Right lobe of liver (tissue), 6 donors: ENCODE results near the gene INTS7. TPM values are rescaled to one million over a fixed set of nuclear protein-coding genes. Genes with fewer than 3 reads are reported as not detected.

Experiments used
- ATAC-seq, 4 donors: fragments of 200-7000 bp; cut with Tn5 transposase; one replicate each; pipeline ENCODE4 v1.9.1; 2020; ENCODE audit warnings: mild to moderate bottlenecking in 4 of 4, moderate library complexity in 4 of 4
- DNase-seq, 3 donors: peaks; one replicate each; pipeline ENCODE4 v3.0.0-alpha.2; 2020
- H3K27ac ChIP-seq, 3 donors: fragments of 200-600 bp; one replicate each; pipeline ENCODE4 v1.8.0; 2022
- H3K27me3 ChIP-seq, 2 donors: fragments of 200-600 bp; one replicate each; pipeline ENCODE4 v1.8.0; 2022
- H3K36me3 ChIP-seq, 4 donors: fragments of 200-600 bp; sonication (generic) in 1 of 4; one replicate each; pipeline versions ENCODE4 v1.5.1 to v1.8.0; 2017 to 2022; ENCODE audit warnings: control low read depth in 1 of 4
- H3K4me1 ChIP-seq, 4 donors: fragments of 200-600 bp; sonication (generic) in 1 of 4; one replicate each; pipeline versions ENCODE4 v1.5.1 to v1.8.0; 2017 to 2022; ENCODE audit warnings: control low read depth in 1 of 4
- H3K4me3 ChIP-seq, 3 donors: fragments of 200-600 bp; one replicate each; pipeline ENCODE4 v1.8.0; 2022
- H3K9me3 ChIP-seq, 4 donors: fragments of 200-600 bp; sonication (generic) in 1 of 4; one replicate each; pipeline versions ENCODE4 v1.5.1 to v1.8.0; 2017 to 2022; ENCODE audit warnings: control low read depth in 1 of 4
- POLR2A ChIP-seq: fragments of 450-650 bp; IDR thresholded peaks from one replicate; pipeline ENCODE4 v1.6.1; 2017; ENCODE audit warnings: antibody characterized with exemption, mild to moderate bottlenecking
- WGBS: methylation state at CpG from one replicate; pipeline ENCODE4 v1.1.6; 2018; ENCODE audit warnings: low coverage, low lambda C conversion rate; ENCODE audit not compliant: insufficient coverage; ENCODE audit errors: missing lambda C conversion rate; 5-methylcytosine and 5-hydroxymethylcytosine counted together
- intact Hi-C, 2 donors: fragments of 100-400 bp; cut with DNase I; formaldehyde crosslinking; loops; one replicate each; pipeline versions ENCODE4 v1.11.2 to v1.14.1; 2022
- long read RNA-seq: library from polyadenylated mRNA; unstranded; transcript quantifications from one replicate; pipeline ENCODE4 v2.0.0, GENCODE V29; 2019
- total RNA-seq, 6 experiments: library from RNA; depleted of rRNA in 2 of 6; stranded (reverse); fragments of >200 nt in 2 of 6; fragmentation: NEBNext Ultra II Directional in 3 of 6; extraction: Animal tissue kit (Norgen Biotek cat#: 25700) in 3 of 6; gene quantifications; one replicate each; pipeline versions ENCODE4 v1.1.0 to v1.2.4, GENCODE V29; 2016 to 2023
- TF ChIP-seq, protein P1 (sequence below), 4 donors: fragments of 200-600 bp in 3 of 4; fragments of 450-650 bp in 1 of 4; IDR thresholded peaks; one replicate each; pipeline versions ENCODE4 v1.5.1 to v1.8.0; 2016 to 2022; ENCODE audit warnings: antibody characterized with exemption in 4 of 4, mild to moderate bottlenecking in 2 of 4
- donor health status: DM: no; HTN: yes; CAD: no.
- donor health status: DM: no; HTN: no; CAD: no.
- donor health status: DM: no; HTN: no; CAD: no.
- donor health status: DM: no; HTN: yes; CAD: no.
- donor health status: DM: no; HTN: yes; CAD: no.

INTS7 gene, protein sequence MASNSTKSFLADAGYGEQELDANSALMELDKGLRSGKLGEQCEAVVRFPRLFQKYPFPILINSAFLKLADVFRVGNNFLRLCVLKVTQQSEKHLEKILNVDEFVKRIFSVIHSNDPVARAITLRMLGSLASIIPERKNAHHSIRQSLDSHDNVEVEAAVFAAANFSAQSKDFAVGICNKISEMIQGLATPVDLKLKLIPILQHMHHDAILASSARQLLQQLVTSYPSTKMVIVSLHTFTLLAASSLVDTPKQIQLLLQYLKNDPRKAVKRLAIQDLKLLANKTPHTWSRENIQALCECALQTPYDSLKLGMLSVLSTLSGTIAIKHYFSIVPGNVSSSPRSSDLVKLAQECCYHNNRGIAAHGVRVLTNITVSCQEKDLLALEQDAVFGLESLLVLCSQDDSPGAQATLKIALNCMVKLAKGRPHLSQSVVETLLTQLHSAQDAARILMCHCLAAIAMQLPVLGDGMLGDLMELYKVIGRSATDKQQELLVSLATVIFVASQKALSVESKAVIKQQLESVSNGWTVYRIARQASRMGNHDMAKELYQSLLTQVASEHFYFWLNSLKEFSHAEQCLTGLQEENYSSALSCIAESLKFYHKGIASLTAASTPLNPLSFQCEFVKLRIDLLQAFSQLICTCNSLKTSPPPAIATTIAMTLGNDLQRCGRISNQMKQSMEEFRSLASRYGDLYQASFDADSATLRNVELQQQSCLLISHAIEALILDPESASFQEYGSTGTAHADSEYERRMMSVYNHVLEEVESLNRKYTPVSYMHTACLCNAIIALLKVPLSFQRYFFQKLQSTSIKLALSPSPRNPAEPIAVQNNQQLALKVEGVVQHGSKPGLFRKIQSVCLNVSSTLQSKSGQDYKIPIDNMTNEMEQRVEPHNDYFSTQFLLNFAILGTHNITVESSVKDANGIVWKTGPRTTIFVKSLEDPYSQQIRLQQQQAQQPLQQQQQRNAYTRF
- 10 to 100 TPM in 2 of 6 experiments, 1 to 10 TPM in 4; 5.9 to 14.2 (median 9.6) TPM for total RNA-seq
- long read RNA-seq, full-length matches to known transcripts, result 2 of 2 reads
- long read RNA-seq, partial matches to known transcripts, result 0 of 2 reads
- long read RNA-seq, other reads (novel, unspliced or antisense), result 0 of 2 reads

DNA sequence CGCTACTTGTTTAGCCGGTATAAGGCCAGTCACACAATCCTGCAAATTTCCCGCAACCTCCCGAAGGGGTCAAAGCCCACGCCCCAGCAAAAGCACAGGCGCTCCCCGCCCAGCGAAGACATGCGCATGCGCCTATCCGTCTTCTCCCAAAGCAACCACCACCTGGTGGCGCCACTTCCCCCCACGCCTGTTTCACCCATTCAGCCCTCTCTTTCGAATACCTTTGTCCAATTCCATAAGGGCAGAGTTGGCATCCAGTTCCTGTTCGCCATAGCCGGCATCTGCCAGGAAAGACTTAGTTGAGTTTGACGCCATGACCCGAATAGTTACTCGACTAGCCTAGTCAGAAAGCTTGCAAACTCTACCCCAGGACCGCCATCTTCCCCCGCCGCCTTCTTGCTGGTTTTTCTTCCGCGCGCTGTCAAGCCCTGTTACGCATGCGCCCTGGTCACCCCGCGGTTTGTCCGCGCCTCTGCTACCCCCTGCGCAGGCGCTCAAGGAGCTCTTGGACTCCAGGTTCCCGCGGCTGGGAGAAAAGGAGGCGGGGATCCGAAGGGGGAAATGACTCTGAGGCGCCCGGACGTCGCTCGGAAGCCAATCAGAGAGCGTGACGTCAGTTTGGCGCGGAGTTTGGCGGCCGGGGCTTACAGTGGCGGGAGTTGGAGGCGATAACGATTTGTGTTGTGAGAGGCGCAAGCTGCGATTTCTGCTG is at the start of gene INTS7, which contains the start of gene DTL:
Gene INTS7, minus strand, starts transcription at position 435 of the 712 bp plus-strand sequence. Its CDS starts 120 bp downstream, at position 315.
Gene DTL, plus strand, starts transcription at position 626 of the 712 bp plus-strand sequence. CDS start 143 bp downstream, outside the sequence.
- peaks cover 0 to 23% (median 3%) of the 10 kb centered on the region in 4 donors for H3K4me1 ChIP-seq
- peak; percentile 99 for DNase-seq
- no peaks in the 10 kb centered on the region for H3K36me3 ChIP-seq
- TF ChIP-seq, protein P1, sequence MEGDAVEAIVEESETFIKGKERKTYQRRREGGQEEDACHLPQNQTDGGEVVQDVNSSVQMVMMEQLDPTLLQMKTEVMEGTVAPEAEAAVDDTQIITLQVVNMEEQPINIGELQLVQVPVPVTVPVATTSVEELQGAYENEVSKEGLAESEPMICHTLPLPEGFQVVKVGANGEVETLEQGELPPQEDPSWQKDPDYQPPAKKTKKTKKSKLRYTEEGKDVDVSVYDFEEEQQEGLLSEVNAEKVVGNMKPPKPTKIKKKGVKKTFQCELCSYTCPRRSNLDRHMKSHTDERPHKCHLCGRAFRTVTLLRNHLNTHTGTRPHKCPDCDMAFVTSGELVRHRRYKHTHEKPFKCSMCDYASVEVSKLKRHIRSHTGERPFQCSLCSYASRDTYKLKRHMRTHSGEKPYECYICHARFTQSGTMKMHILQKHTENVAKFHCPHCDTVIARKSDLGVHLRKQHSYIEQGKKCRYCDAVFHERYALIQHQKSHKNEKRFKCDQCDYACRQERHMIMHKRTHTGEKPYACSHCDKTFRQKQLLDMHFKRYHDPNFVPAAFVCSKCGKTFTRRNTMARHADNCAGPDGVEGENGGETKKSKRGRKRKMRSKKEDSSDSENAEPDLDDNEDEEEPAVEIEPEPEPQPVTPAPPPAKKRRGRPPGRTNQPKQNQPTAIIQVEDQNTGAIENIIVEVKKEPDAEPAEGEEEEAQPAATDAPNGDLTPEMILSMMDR (IDR thresholded peaks at IDR 0.05), result peak; percentile 89 to 97 (median 96)
- peak; percentile 80 for TF ChIP-seq POLR2A
- H3K9me3 ChIP-seq, result no peaks in the 10 kb centered on the region
- no peaks in the 10 kb centered on the region for H3K27me3 ChIP-seq
- peak within 1 kb of the TSS; percentile 54 to 60 (median 60) for H3K4me3 ChIP-seq
- intact Hi-C loops, result loop anchor here in 1 of 2 donors (10.0 kb wide), 1 partner anchor 350 kb away; no protein-coding TSS in a partner anchor
- peak within 1 kb of the TSS; percentile 77 to 78 (median 78) for H3K27ac ChIP-seq
- ATAC-seq, result peak; percentile 87 to 97 (median 92)
- under 1% methylated on average over 30 of the region's 53 CpGs for WGBS

DNA sequence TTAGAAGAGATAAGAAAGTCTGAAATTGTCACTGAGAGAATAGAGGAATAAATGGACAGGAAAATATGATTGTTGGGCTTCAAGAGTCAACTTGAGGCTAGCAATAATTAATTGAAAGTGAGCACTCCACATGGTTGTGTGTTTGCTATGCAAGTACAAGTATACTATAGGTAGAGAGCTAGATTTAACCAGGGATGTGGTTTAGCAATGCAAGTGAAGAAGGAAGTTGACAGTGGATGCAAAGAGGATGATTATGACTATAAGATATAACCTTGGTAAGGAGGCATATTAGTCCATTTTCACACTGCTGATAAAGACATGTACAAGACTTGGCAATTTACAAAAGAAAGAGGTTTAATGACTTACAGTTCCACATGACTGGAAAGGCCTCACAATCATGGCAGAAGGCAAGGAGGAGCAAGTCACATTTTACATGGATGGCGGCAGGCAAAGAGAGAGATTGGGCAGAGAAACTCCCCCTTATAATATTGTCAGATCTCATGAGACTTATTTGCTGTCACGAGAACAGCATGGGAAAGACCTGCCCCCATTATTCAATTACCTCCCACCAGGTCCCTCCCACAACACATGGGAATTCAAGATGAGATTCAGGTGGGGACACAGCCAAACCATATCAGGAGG is 47.5 kb upstream of the INTS7 start:
- Histone ChIP-seq H3K4me3 (no peak overlapping the region), H3K4me1 (no peaks in the 10 kb centered on the region), H3K9me3 (no peaks in the 10 kb centered on the region), H3K27me3 (no peaks in the 10 kb centered on the region), H3K36me3 (no peaks in the 10 kb centered on the region), H3K27ac (no peak overlapping the region)
- WGBS, result 100% methylated on average over 2 of the region's 2 CpGs
- intact Hi-C loops, result no loop called here
- no peak for ATAC-seq
- TF ChIP-seq, protein P1 (IDR thresholded peaks at IDR 0.05), result no peak
- TF ChIP-seq POLR2A, result no peak
- DNase-seq, result no peak

DNA sequence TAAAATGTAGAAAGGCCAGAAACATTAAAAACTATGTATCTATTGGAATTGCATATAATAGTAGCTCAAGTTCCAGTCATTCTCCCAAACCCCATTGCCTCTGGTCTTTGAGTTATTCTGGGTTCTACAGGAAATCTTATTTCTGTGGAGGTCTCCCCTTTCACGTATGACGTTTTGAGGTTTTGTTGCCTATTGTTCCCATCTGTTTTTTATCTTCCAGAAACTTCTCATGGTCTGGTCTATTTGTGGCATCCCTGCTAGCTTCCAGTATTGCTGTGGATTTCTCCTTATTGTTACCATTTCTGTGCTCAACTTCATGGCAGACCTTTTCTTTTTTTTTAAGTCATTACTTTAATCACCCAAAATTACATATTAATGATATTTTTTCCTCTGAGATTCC is 43.5 kb upstream of the INTS7 start:
- Histone ChIP-seq H3K4me1 (no peaks in the 10 kb centered on the region), H3K27ac (no peak overlapping the region), H3K27me3 (no peaks in the 10 kb centered on the region), H3K4me3 (no peak overlapping the region), H3K36me3 (no peaks in the 10 kb centered on the region), H3K9me3 (no peaks in the 10 kb centered on the region)
- 87% methylated on average over 2 of the region's 2 CpGs for WGBS
- ATAC-seq (no peak), DNase-seq (no peak)
- intact Hi-C loops, result loop anchor here in 1 of 2 donors (10.0 kb wide), 1 partner anchor 296 kb away; no protein-coding TSS in a partner anchor
- TF ChIP-seq, protein P1 (IDR thresholded peaks at IDR 0.05), result no peak
- TF ChIP-seq POLR2A, result no peak
